SIG-M5 treated with dmso at 0.1 percent for 504 hours (cell line): ENCODE results near the gene U2AF1L4.
"Not testable (repeated sequence)": the region's sequence is repeated elsewhere in the genome, so short reads cannot be mapped to it uniquely, and the experiment has no call there.

Source experiments
- DNase-seq: peaks from one replicate; lab custom pipeline; 2025; ENCODE audit not compliant: unreplicated experiment; lab: John Stamatoyannopoulos, UW

U2AF1L4 gene

GRCh38 chr19:35727956-35728706, 17.1 kb downstream of the U2AF1L4 start:
- DNase-seq: no peak

- DNase-seq: no peak
Measured at GRCh38 chr19:35727053-35727955, 17.9 kb downstream of the U2AF1L4 start.

GRCh38 chr19:35725216-35725861, 19.9 kb downstream of the U2AF1L4 start:
- no peak for DNase-seq

DNA sequence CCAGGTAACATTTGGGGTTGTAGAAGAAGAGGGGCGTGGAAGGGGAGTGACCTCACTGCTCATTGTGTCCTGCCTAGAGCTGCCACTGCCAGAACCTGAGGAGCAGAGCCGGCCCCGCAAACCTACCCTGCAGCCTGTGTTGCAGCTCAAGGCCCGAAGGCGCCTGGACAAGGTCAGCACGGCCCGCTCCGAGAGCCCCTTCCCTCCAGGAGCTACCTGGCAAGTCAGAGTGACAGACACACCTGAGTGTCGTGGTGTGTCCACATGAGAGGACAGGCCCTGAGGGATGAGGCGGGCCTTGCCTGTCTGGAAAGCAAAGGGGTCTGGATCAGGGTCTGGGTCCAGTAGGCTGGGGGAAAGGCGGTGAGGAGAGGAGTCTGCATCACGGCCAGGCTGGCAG, 20.7 kb downstream of the U2AF1L4 start:
- DNase-seq: no peak

DNA sequence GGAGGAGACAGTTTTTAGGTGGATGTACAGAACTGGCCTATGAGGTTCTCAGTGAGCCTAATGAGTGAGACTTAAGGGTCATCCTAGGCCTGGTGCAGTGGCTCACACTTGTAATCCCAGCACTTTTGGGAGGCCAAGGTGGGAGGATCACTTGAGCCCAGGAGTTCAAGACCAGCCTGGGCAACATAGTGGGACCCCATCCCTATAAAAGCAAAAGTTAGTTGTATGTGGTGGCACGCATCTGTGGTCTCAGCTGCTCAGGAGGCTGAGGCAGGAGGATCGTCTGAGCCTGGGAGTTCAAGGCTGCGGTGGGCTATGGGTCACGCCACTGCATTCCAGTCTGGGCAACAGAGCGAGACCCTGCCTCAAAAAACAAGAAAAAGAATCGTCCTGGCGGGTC, 21.1 kb downstream of the U2AF1L4 start:
- DNase-seq: not testable (repeated sequence)

DNA sequence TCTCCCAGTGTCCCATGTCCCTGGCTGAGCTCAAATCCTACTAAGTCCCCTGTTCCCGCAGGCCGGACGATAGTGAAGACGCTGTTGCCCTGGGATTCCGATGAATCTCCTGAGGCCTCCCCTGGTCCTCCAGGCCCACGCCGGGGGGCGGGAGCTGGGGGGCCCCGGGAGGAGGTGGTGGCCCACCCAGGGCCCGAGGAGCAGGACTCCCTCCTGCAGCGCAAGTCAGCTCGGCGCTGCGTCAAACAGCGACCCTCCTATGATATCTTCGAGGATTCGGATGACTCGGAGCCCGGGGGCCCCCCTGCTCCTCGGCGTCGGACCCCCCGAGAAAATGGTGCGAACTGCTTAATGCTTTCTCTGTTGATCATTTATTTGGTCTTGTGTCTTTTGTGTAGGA, 21.5 kb downstream of the U2AF1L4 start:
- DNase-seq: no peak

DNA sequence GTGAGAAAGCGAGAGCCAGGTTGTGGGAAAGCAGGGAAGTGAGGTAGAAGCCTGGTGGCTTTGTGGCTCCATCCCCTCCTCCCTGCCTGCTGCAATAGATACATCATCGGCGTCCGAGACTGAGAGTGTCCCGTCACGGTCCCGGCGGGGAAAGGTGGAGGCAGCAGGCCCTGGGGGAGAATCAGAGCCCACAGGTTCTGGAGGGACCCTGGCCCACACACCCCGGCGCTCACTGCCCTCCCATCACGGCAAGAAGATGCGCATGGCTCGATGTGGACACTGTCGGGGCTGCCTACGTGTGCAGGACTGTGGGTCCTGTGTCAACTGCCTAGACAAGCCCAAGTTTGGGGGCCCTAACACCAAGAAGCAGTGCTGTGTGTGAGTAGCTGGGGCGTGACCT, 22.3 kb downstream of the U2AF1L4 start:
- no peak for DNase-seq

GRCh38 chr19:35722461-35722860, 22.8 kb downstream of the U2AF1L4 start:
- no peak for DNase-seq

- no peak for DNase-seq
Measured at GRCh38 chr19:35721374-35721773, 23.8 kb downstream of the U2AF1L4 start.

GRCh38 chr19:35720648-35721047, 24.6 kb downstream of the U2AF1L4 start:
- DNase-seq: no peak

DNA sequence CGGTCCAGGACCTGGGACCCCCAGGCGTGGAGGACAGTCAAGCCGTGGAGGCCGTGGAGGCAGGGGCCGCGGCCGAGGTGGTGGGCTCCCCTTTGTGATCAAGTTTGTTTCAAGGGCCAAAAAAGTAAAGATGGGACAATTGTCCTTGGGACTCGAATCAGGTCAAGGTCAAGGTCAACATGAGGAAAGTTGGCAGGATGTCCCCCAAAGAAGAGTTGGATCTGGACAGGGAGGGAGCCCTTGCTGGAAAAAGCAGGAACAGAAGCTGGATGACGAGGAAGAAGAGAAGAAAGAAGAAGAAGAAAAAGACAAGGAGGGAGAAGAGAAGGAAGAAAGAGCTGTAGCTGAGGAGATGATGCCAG, 25.1 kb downstream of the U2AF1L4 start:
- no peak for DNase-seq

DNA sequence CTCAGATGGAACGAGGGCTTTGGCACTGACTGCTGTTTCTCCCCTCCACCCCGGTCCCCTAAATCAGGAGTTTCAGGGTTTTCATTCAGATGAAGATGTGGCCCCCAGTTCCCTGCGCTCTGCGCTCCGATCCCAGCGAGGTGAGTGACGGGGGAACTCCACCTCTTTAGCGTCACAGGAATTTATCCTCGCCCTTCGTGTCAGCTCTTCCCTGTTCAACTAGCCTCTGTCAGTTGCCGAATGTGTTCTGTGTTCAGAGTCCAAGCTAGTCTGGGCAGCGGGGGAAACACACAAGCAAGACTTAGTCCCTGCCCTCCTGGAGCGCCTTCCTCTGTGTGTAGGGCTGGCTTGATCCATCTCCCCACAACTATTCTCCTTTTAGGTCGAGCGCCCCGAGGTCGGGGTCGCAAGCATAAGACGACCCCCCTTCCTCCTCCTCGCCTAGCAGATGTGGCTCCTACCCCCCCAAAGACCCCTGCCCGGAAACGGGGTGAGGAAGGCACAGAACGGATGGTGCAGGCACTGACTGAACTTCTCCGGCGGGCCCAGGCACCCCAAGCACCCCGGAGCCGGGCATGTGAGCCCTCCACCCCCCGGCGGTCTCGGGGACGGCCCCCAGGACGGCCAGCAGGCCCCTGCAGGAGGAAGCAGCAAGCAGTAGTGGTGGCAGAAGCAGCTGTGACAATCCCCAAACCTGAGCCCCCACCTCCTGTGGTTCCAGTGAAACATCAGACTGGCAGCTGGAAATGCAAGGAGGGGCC, 25.6 kb downstream of the U2AF1L4 start:
- no peak for DNase-seq

DNA sequence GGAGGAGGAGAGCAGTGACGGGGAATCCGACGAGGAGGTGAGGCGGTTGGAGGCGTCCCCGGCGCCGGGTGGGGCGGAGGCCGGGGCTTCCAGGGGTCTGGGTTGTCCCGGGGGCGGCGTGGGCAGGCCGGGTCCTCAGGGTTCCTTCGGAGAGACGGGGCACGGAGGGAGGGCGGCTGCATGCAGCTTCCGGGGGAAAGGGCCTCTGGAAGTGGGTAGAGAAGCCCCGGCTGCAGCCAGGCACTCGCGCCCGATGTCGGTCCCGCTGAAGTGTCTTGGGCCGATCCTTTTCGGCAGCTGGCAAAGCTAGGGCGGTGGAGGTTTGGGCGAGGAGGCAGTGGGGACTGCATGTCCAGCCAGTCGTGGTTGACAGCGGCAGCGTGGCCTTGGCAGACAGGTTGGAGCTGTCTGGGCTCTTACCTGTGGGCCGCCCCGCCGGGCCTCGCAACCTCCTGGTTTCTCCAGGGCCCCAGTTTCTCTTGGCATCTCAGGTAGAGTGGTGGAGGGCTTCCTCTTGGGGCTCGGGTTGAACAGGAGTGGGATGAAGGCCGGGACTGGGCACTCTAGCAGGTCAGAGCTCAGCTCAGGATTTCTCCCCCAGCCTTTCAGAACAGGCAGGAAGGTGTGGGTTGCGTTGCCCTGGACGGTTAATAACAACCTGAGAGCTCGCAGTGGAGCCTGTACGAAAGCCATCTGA, 26.7 kb downstream of the U2AF1L4 start:
- no peak for DNase-seq

GRCh38 chr19:35717665-35718344, 27.4 kb downstream of the U2AF1L4 start, which contains the start of gene KMT2B:
TSS of gene KMT2B (plus strand) at chr19:35718003. CDS start at chr19:35718019, 16 bp downstream.
- no peak for DNase-seq

GRCh38 chr19:35716801-35717664, 28.2 kb downstream of the U2AF1L4 start:
- peak; percentile 94 for DNase-seq

- DNase-seq: no peak
Measured at GRCh38 chr19:35715981-35716800, 29.0 kb downstream of the U2AF1L4 start.

- no peak for DNase-seq
Measured at GRCh38 chr19:35715355-35715809, 29.8 kb downstream of the U2AF1L4 start.
